Sigmoid colon (tissue), 4 donors: ENCODE data around the gene CD247.

Source experiments
- CTCF ChIP-seq, 4 experiments: fragments of 450-650 bp in 3 of 4; fragments of 200-600 bp in 1 of 4; IDR thresholded peaks; one replicate each; pipeline ENCODE4 v1.5.1; 2016 to 2019; ENCODE audit warnings: antibody characterized with exemption in 4 of 4, mild to moderate bottlenecking in 3 of 4, moderate library complexity in 2 of 4
- EP300 ChIP-seq, 4 donors: sonication (generic); formaldehyde crosslinking; IDR thresholded peaks; one replicate each; pipeline ENCODE4 v1.6.1; 2017; ENCODE audit warnings: antibody characterized with exemption in 4 of 4
- POLR2A ChIP-seq, 2 donors: fragments of 450-650 bp; IDR thresholded peaks; one replicate each; pipeline ENCODE4 v1.6.1; 2016; ENCODE audit warnings: antibody characterized with exemption in 2 of 2, mild to moderate bottlenecking in 2 of 2, moderate library complexity in 2 of 2

DNA sequence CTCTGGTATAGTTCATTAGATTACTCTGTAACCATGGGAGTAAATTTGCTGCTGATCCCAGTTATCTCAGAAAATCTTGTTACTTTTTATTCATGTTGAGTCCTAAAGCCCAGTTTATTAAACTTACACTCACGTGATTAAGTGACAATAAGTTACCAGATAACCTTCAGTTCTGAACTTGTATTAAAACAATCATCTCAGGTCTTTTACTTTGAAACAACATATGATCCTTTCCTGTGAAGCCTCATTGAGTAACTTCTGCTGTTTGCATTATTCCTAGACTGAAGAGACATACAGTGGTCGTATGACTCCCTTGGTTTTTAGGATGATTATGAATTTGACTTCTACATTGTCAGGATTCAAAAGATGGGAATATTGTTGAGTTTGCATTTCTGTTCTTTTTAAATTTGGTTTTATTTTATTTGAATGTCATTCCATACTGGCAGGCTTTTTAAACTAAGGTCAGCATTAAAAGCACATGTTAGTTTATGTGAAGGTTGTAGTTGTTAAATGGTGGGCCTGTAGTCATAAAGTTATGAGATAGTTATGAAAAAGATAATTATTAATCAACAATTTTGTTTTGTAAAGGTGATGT is 117.9 kb downstream of the CD247 start:
- no peak for TF ChIP-seq POLR2A (IDR thresholded peaks at IDR 0.05)
- no peak for TF ChIP-seq CTCF (IDR thresholded peaks at IDR 0.05)
- no peak for TF ChIP-seq EP300 (IDR thresholded peaks at IDR 0.05)
